Measurements from ENCODE around the gene NPM3.

NPM3 gene

GRCh38 chr10:101827919-101828600 is 44.8 kb upstream of the NPM3 start:
- no peaks in the 10 kb centered on the region for H3K9me3 ChIP-seq (ENCODE audit: insufficient read depth, low read depth, low read length)
- no peaks in the 10 kb centered on the region for H3K27me3 ChIP-seq (ENCODE audit: insufficient read depth, low read length, poor library complexity, severe bottlenecking)
- peaks cover 7% of the 10 kb centered on the region for H3F3A ChIP-seq (ENCODE audit: low read depth)
- no peaks in the 10 kb centered on the region for H3K36me3 ChIP-seq (ENCODE audit: insufficient read depth, low read length)
- no peaks in the 10 kb centered on the region for H3K9me2 ChIP-seq (replicated peaks; ENCODE audit: low read depth, low read length)
- H3K4me3 ChIP-seq (ENCODE audit: low read length, poor library complexity, severe bottlenecking): no peak overlapping the region
- no peaks in the 10 kb centered on the region for H3K79me2 ChIP-seq (ENCODE audit: insufficient read depth, low read length)
- peaks cover 3% of the 10 kb centered on the region for H4K20me1 ChIP-seq (ENCODE audit: insufficient read depth, low read length, poor library complexity, severe bottlenecking)
- H3K9ac ChIP-seq (ENCODE audit: low read depth, low read length, poor library complexity, severe bottlenecking): no peak overlapping the region
- peaks cover 17% of the 10 kb centered on the region for H3K4me1 ChIP-seq (ENCODE audit: insufficient read depth, low read length, poor library complexity, severe bottlenecking)
- TF ChIP-seq CTCF (conservative IDR thresholded peaks at IDR 0.05; ENCODE audit: low read length): no peak
- H2AFZ ChIP-seq (ENCODE audit: low read length): no peak overlapping the region
- no peak overlapping the region for H3K4me2 ChIP-seq (ENCODE audit: low read depth, low read length, poor library complexity, severe bottlenecking)

- no peaks in the 10 kb centered on the region for H3K9me2 ChIP-seq (replicated peaks; ENCODE audit: low read depth, low read length)
Observed at GRCh38 chr10:101826852-101827434, 43.7 kb upstream of the NPM3 start.

GRCh38 chr10:101824736-101825135 is 41.5 kb upstream of the NPM3 start:
- TF ChIP-seq CTCF (conservative IDR thresholded peaks at IDR 0.05; ENCODE audit: low read length) (no peak), EZH2phosphoT487 (IDR thresholded peaks at IDR 0.05; ENCODE audit: borderline replicate concordance) (no peak)
- H3K4me1 ChIP-seq (ENCODE audit: insufficient read depth, low read length, poor library complexity, severe bottlenecking): peaks cover 13% of the 10 kb centered on the region

More at GRCh38 chr10:101826852-101827434, 43.7 kb upstream of the NPM3 start:
- peaks cover 3% of the 10 kb centered on the region for H4K20me1 ChIP-seq (ENCODE audit: insufficient read depth, low read length, poor library complexity, severe bottlenecking)
- no peak for TF ChIP-seq CTCF (conservative IDR thresholded peaks at IDR 0.05; ENCODE audit: low read length)
- no peak for TF ChIP-seq EZH2phosphoT487 (IDR thresholded peaks at IDR 0.05; ENCODE audit: borderline replicate concordance)
- no peaks in the 10 kb centered on the region for H3K79me2 ChIP-seq (ENCODE audit: insufficient read depth, low read length)
- no peaks in the 10 kb centered on the region for H3K27me3 ChIP-seq (ENCODE audit: insufficient read depth, low read length, poor library complexity, severe bottlenecking)
- H3K4me1 ChIP-seq (ENCODE audit: insufficient read depth, low read length, poor library complexity, severe bottlenecking): peaks cover 17% of the 10 kb centered on the region
- H3K9me3 ChIP-seq (ENCODE audit: insufficient read depth, low read depth, low read length): no peaks in the 10 kb centered on the region
- no peak overlapping the region for H3K9ac ChIP-seq (ENCODE audit: low read depth, low read length, poor library complexity, severe bottlenecking)
- no peak overlapping the region for H3K4me3 ChIP-seq (ENCODE audit: low read length, poor library complexity, severe bottlenecking)
- H3K36me3 ChIP-seq (ENCODE audit: insufficient read depth, low read length): no peaks in the 10 kb centered on the region
- no peak overlapping the region for H3K4me2 ChIP-seq (ENCODE audit: low read depth, low read length, poor library complexity, severe bottlenecking)
- H3F3A ChIP-seq (ENCODE audit: low read depth): peaks cover 7% of the 10 kb centered on the region
- no peak overlapping the region for H2AFZ ChIP-seq (ENCODE audit: low read length)

More at GRCh38 chr10:101824736-101825135, 41.5 kb upstream of the NPM3 start:
- Histone ChIP-seq H4K20me1 (ENCODE audit: insufficient read depth, low read length, poor library complexity, severe bottlenecking) (no peaks in the 10 kb centered on the region), H3K9me3 (ENCODE audit: insufficient read depth, low read depth, low read length) (no peaks in the 10 kb centered on the region), H3K36me3 (ENCODE audit: insufficient read depth, low read length) (no peaks in the 10 kb centered on the region), H3K27me3 (ENCODE audit: insufficient read depth, low read length, poor library complexity, severe bottlenecking) (no peaks in the 10 kb centered on the region), H3K4me3 (ENCODE audit: low read length, poor library complexity, severe bottlenecking) (no peak overlapping the region), H3K9me2 (replicated peaks; ENCODE audit: low read depth, low read length) (no peaks in the 10 kb centered on the region), H3K4me2 (ENCODE audit: low read depth, low read length, poor library complexity, severe bottlenecking) (no peak overlapping the region), H3K79me2 (ENCODE audit: insufficient read depth, low read length) (peaks cover 6% of the 10 kb centered on the region), H3K9ac (ENCODE audit: low read depth, low read length, poor library complexity, severe bottlenecking) (no peak overlapping the region), H2AFZ (ENCODE audit: low read length) (no peak overlapping the region), H3F3A (ENCODE audit: low read depth) (peaks cover under 1% of the 10 kb centered on the region; the same call in 1 of the 2 replicates)
